Astrocyte (in vitro differentiated cells and primary cell): ENCODE data around the gene NLGN2.
"Not testable (repeated sequence)": the region's sequence is repeated elsewhere in the genome, so short reads cannot be mapped to it uniquely, and the experiment has no call there.

Source experiments
- EZH2 ChIP-seq: IDR thresholded peaks from 2 replicates; pipeline ENCODE4 v1.6.1; 2012; ENCODE audit warnings: mild to moderate bottlenecking, low read length, inconsistent platforms; ENCODE audit not compliant: insufficient read depth
- TF ChIP-seq, protein P1 (sequence below): IDR thresholded peaks from 2 replicates; pipeline ENCODE4 v1.5.1; 2011; ENCODE audit warnings: low read depth, mild to moderate bottlenecking, inconsistent platforms, low read length, moderate library complexity; ENCODE audit not compliant: insufficient read depth

GRCh38 chr17:7368599-7368994 lies 39.0 kb upstream of the NLGN2 start:
- TF ChIP-seq, protein P1, sequence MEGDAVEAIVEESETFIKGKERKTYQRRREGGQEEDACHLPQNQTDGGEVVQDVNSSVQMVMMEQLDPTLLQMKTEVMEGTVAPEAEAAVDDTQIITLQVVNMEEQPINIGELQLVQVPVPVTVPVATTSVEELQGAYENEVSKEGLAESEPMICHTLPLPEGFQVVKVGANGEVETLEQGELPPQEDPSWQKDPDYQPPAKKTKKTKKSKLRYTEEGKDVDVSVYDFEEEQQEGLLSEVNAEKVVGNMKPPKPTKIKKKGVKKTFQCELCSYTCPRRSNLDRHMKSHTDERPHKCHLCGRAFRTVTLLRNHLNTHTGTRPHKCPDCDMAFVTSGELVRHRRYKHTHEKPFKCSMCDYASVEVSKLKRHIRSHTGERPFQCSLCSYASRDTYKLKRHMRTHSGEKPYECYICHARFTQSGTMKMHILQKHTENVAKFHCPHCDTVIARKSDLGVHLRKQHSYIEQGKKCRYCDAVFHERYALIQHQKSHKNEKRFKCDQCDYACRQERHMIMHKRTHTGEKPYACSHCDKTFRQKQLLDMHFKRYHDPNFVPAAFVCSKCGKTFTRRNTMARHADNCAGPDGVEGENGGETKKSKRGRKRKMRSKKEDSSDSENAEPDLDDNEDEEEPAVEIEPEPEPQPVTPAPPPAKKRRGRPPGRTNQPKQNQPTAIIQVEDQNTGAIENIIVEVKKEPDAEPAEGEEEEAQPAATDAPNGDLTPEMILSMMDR: not testable (repeated sequence)
- TF ChIP-seq EZH2: not testable (repeated sequence)
